ENCODE data around the gene CREB3L1.

The CREB3L1 gene

DNA sequence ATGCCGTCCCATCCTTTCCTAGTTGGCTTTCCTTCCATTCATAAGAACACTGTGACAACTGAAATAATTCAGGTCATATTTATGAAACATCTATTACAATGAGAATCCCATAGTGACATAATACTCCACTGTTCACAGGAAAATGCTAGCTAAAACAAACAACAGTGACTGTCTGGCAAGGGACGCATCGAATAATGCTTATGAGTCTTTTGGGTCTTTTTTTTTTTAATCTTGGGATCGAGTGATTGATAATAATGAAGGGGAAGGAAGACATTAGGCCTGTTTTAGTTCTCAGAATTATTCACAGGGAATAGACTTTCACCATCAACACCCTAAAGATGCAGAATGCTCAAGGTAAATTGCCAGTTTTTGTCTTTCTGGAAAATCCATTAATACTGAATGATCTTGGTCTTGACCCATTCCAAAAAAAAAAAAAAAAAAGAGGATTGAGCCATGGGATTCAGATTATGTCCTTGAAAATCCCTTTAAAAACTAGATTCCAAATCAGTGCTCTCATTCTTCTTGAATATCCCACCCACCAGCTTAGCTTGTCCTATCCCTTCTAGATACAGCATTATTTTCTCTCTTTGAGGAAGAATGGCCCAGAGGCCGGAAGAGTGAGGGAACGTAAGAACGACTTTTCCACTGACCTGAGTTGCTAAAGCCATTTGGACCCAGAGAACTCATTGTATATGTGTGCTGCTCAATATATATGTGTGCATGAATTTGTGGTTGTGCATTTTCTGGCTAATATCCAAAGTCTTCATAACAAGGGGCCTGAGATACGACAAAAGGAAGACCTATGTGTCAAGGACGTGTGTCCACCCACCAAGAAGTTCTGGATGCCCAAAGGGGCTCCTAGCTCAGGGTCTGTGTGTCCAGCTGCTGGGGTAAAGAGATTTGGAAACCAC is 35.2 kb upstream of the CREB3L1 start:
- TF ChIP-seq, protein P1, sequence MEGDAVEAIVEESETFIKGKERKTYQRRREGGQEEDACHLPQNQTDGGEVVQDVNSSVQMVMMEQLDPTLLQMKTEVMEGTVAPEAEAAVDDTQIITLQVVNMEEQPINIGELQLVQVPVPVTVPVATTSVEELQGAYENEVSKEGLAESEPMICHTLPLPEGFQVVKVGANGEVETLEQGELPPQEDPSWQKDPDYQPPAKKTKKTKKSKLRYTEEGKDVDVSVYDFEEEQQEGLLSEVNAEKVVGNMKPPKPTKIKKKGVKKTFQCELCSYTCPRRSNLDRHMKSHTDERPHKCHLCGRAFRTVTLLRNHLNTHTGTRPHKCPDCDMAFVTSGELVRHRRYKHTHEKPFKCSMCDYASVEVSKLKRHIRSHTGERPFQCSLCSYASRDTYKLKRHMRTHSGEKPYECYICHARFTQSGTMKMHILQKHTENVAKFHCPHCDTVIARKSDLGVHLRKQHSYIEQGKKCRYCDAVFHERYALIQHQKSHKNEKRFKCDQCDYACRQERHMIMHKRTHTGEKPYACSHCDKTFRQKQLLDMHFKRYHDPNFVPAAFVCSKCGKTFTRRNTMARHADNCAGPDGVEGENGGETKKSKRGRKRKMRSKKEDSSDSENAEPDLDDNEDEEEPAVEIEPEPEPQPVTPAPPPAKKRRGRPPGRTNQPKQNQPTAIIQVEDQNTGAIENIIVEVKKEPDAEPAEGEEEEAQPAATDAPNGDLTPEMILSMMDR (IDR thresholded peaks at IDR 0.05; ENCODE audit: low read depth, low read length): no peak
- DNase-seq (ENCODE audit: low read depth in 2 of 2): no peak
- no peak overlapping the region for H3K4me3 ChIP-seq (replicated peaks in 1 of 2; ENCODE audit: low read depth in 2 of 2, low read length in 2 of 2)

DNA sequence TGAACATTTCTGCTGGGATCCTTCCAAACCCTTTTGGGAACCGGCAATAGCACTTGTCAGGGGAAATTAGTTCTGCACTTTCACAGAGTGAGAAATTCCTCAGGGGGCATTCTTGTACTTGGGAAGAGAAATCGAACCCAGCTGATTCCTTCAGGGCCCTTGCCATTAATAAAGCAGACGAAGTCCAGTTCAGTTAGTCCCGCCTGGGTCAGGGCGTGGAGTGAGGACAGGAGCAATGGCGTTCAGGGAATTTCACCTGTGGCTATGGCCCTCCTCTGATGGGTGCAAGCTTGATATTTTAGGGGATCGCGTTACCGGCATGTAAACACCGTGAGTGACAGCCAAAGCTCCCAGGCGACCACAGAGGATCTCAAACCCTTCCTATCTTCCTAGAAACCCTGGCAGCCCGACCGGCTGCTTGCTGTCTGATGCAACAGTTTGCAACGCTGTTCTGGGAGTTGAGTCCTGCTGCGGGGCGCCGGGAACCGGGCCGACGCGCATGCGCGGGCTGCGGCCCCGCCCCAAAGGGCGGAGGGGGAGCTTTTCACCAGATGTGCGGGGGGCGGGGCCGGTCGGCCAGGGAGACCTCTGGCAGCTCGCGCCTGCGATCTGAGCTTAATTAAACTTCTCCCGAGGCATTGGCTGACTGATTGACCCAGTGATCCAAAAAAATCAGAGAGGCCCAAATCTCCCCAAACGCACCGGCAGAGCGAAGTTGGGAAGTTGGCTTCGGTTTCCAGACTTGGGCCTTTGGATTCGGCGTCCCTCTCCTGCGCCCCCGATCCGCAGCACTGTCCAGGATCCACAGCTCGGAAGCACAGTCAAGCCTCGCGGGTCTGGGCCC is 34.3 kb upstream of the CREB3L1 start:
- DNase-seq (ENCODE audit: low read depth in 2 of 2): peak; percentile 96 to 98
- H3K4me3 ChIP-seq (replicated peaks in 1 of 2; ENCODE audit: low read depth in 2 of 2, low read length in 2 of 2): peak overlapping the region; percentile 35 to 52
- TF ChIP-seq, protein P1 (IDR thresholded peaks at IDR 0.05; ENCODE audit: low read depth, low read length): peak; percentile 2

DNA sequence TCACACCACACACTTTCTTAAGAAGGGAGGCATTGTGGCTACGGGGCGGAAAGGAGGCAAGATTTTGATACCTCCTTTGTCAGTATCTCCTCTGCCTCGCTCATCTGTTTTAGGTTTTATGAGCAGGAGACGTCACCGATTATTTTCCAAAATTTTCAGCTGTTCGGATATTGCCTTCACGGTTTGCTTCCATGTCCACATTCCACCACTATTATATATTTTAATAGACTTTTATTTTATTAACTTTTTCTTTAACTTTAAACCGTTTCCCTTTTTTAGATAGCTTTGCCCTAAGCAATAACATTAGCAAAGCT is 33.7 kb upstream of the CREB3L1 start:
- TF ChIP-seq, protein P1 (IDR thresholded peaks at IDR 0.05; ENCODE audit: low read depth, low read length): no peak

DNA sequence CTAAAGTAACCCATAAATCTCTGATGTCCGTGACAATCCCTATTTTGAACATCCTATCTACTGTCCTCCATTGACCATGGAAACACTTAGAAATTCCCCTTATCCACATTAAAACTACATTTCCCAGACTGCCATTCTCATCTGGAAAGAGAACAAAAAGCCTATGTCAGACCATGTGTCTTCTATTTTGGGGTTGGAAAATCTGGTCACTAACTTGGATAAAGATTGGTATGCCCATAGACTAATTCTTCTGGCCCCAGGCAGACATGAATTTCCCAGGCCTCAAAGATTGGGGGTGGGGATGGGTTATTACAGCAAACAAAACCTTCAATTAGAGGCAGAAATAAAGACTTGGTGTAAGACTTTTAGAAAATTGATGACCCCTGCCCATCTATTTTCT is 30.9 kb upstream of the CREB3L1 start:
- TF ChIP-seq, protein P1 (IDR thresholded peaks at IDR 0.05; ENCODE audit: low read depth, low read length): no peak
- DNase-seq (ENCODE audit: low read depth in 2 of 2): peak; percentile 39 to 48
- H3K4me3 ChIP-seq (replicated peaks in 1 of 2; ENCODE audit: low read depth in 2 of 2, low read length in 2 of 2): no peak overlapping the region

More for the DNA sequence above, 33.7 kb upstream of the CREB3L1 start:
- no peak for DNase-seq (ENCODE audit: low read depth in 2 of 2)
- peak overlapping the region; percentile 28 to 52 for H3K4me3 ChIP-seq (replicated peaks in 1 of 2; ENCODE audit: low read depth in 2 of 2, low read length in 2 of 2)

DNA sequence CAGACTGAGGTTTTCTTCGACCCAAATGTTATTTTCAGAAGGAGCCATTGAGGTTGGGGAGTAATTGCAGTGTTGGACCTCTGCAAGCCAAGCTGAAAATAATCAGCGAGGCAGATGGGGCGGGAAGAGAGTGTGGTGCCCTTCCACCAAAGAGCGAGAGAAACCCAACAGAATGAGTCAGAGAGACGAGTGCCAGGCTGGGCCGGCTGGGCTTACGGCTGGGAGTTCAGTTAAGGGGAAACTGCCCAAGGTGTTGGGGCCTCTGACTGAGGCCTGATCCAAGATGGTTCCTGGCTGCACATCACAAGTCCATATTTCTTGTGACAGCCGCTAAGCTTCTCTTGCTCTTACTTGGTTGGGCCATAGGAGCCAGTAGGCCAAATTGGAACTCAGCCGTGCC is 30.4 kb upstream of the CREB3L1 start:
- TF ChIP-seq, protein P1 (IDR thresholded peaks at IDR 0.05; ENCODE audit: low read depth, low read length): no peak
- H3K4me3 ChIP-seq (replicated peaks in 1 of 2; ENCODE audit: low read depth in 2 of 2, low read length in 2 of 2): no peak overlapping the region
- peak; percentile 27 to 50 for DNase-seq (ENCODE audit: low read depth in 2 of 2)

DNA sequence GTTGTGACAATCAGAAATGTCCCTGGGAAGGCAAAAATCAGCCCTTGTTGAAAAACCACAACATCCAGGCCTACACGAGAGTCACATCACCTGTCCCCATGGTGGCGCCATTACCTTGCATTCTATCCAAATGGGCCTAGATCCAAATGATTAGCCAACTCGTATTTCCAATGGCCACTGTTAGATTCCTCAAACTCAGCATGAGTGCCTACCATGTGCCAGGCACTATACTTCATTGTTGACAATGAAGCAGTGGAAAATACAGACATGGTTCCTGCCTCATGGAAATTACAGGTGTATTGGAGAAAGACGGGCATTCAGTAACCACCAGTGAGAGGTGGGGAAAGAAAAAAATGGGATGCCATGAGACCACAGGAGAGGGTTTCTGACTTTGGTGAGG is 29.8 kb upstream of the CREB3L1 start:
- DNase-seq (ENCODE audit: low read depth in 2 of 2): peak in 1 of 2 donors; percentile 79
- TF ChIP-seq, protein P1 (IDR thresholded peaks at IDR 0.05; ENCODE audit: low read depth, low read length): peak; percentile 32
- H3K4me3 ChIP-seq (replicated peaks in 1 of 2; ENCODE audit: low read depth in 2 of 2, low read length in 2 of 2): no peak overlapping the region
